GM18502 (cell line): ENCODE results near the gene FAM107A.
A peak's percentile ranks its signal among the peaks of the same experiment; 100 is the strongest.
"Not testable (repeated sequence)": the region's sequence is repeated elsewhere in the genome, so short reads cannot be mapped to it uniquely, and the experiment has no call there.

Experiments
- ATAC-seq: cut with Tn5 transposase; IDR thresholded peaks from one replicate; pipeline ENCODE4 v1.9.1; 2021; ENCODE audit warnings: mild to moderate bottlenecking; ENCODE audit not compliant: unreplicated experiment, poor library complexity

The FAM107A gene

GRCh38 chr3:58540176-58540858 lies 36.9 kb downstream of the FAM107A start:
- no peak for ATAC-seq

GRCh38 chr3:58539626-58540025 lies 37.6 kb downstream of the FAM107A start:
- ATAC-seq = no peak

- ATAC-seq = no peak
These were observed 39.5 kb downstream of the FAM107A start for GRCh38 chr3:58537412-58538301.

- no peak for ATAC-seq
These were observed 40.4 kb downstream of the FAM107A start, which contains the start of gene ACOX2 for GRCh38 chr3:58536501-58537411. Gene ACOX2, minus strand, starts transcription at chr3:58537190. Its CDS starts 2,084 bp downstream, at chr3:58535106.

- no peak for ATAC-seq
These were observed 41.4 kb downstream of the FAM107A start for GRCh38 chr3:58535531-58536500.

- no peak for ATAC-seq
These were observed 42.3 kb downstream of the FAM107A start for GRCh38 chr3:58534592-58535494.

- peak; percentile 95 for ATAC-seq
These were observed 44.4 kb downstream of the FAM107A start for GRCh38 chr3:58532794-58533220.

GRCh38 chr3:58531956-58532355 lies 45.2 kb downstream of the FAM107A start:
- no peak for ATAC-seq

- no peak for ATAC-seq
These were observed 45.6 kb downstream of the FAM107A start for GRCh38 chr3:58531555-58531954.

- ATAC-seq = no peak
These were observed 46.8 kb downstream of the FAM107A start for GRCh38 chr3:58530354-58530865.

GRCh38 chr3:58529516-58530353 lies 47.5 kb downstream of the FAM107A start:
- no peak for ATAC-seq

- ATAC-seq = no peak
These were observed 48.6 kb downstream of the FAM107A start for GRCh38 chr3:58528629-58529028.

- ATAC-seq = not testable (repeated sequence)
These were observed 49.8 kb downstream of the FAM107A start for GRCh38 chr3:58527440-58527839.

GRCh38 chr3:58526515-58526957 lies 50.7 kb downstream of the FAM107A start:
- ATAC-seq = no peak

- ATAC-seq = no peak
These were observed 52.8 kb downstream of the FAM107A start for GRCh38 chr3:58524326-58524888.

GRCh38 chr3:58522759-58523425 lies 54.3 kb downstream of the FAM107A start:
- ATAC-seq = no peak
